ENCODE results near the gene MME.

- TF ChIP-seq CTCF (IDR thresholded peaks at IDR 0.05; ENCODE audit: low read depth, low read length) = no peak
- TF ChIP-seq EZH2phosphoT487 (IDR thresholded peaks at IDR 0.05; ENCODE audit: low read depth) = no peak
These were observed 32.4 kb upstream of the MME start for GRCh38 chr3:155047672-155048071.
